Sciatic nerve (tissue), 2 donors: ENCODE data around the gene CABP5. TPM values are rescaled to one million over a fixed set of nuclear protein-coding genes. Genes with fewer than 3 reads are reported as not detected.

Experiments used
- ATAC-seq: fragments of 200-7000 bp; cut with Tn5 transposase; one replicate; pipeline ENCODE4 v1.9.1; 2020; ENCODE audit warnings: mild to moderate bottlenecking, moderate library complexity
- DNase-seq: peaks from one replicate; pipeline ENCODE4 v3.0.0-alpha.2; 2020; ENCODE audit warnings: low spot score
- intact Hi-C: fragments of 100-400 bp; cut with DNase I; formaldehyde crosslinking; loops from one replicate; pipeline ENCODE4 v1.14.2; 2022
- total RNA-seq: library from RNA; stranded (reverse); fragmentation: NEBNext Ultra II Directional; extraction: Animal tissue kit (Norgen Biotek cat#: 25700); gene quantifications from one replicate; pipeline ENCODE4 v1.2.1, GENCODE V29; 2021
- donor health status: DM: no; HTN: no; CAD: no.
- donor health status: DM: no; HTN: no; CAD: no.

The CABP5 gene
- total RNA-seq, 1 donor from 2014 or later: not detected

GRCh38 chr19:48041877-48042580, 1.9 kb downstream of the CABP5 start:
- no peak for DNase-seq
- ATAC-seq: no peak
- intact Hi-C loops: no loop called here

DNA sequence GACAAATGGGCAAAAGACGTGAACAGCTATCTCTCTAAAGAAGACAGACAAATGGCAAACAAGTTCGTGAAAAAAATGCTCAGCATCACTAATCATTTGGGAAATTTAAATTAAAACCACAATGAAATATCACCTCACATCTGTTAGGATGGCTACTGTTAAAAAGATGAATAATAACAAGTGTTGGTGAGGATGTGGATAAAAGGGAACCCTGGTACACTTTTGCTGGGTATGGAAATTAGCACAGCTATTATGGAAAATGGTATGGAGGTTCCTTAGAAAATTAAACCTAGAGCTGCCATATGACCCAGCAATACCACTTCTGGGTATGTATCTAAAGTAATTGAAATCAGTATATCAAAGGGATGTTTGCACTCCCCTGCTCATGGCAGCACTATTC, 7.1 kb downstream of the CABP5 start:
- ATAC-seq (no peak), DNase-seq (no peak)
- intact Hi-C loops: no loop called here

GRCh38 chr19:48033604-48034003, 10.3 kb downstream of the CABP5 start:
- DNase-seq (no peak), ATAC-seq (no peak)
- intact Hi-C loops: no loop called here

- intact Hi-C loops: no loop called here
- no peak for DNase-seq
- no peak for ATAC-seq
These were observed 13.8 kb downstream of the CABP5 start for GRCh38 chr19:48030073-48030472.

DNA sequence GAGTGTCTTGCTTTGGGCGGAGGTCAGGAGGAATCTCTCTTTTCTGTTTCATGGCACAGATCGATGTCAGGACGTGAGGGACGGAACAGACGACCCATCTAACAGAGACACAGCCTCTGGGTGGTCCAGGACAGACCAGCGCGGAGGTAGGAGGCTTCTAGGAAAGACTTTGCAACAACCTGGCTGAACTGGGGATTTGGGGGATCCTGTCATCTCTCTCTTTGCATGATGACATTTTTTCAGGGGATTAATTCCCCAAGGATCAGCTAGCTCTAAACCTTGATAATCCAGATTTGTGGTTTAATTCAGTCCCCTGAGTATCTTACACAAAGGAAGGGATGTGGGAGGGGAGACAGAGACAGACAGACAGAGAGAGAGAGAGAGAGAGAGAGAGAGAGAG, 14.4 kb downstream of the CABP5 start:
- ATAC-seq: no peak
- intact Hi-C loops: no loop called here
- no peak for DNase-seq

GRCh38 chr19:48025480-48025879, 18.4 kb downstream of the CABP5 start:
- intact Hi-C loops: no loop called here
- no peak for ATAC-seq
- no peak for DNase-seq

DNA sequence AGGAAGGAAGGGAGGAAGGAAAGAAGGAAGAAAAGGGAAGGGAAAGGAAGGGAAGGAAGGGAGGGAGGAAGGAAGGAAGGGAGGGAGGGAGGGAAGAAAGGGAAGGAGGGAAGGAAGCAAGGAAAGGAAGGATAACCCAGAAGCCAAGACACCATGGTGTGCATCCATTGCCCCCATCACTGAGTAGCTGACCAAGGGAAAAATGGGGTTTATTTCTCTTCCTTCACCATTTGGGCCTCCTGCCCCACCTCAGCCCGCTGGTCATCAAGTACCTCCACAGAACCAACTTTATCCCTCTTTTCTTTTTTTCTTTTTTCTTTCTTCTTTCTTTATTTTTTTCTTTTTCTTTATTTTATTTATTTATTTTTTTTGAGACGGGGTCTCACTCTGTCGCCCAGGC, 20.4 kb downstream of the CABP5 start:
- intact Hi-C loops: loop anchor here (5.0 kb wide), 1 partner anchor 1506 kb away; no protein-coding TSS in a partner anchor
- DNase-seq (no peak), ATAC-seq (no peak)

GRCh38 chr19:48023011-48023410, 20.9 kb downstream of the CABP5 start:
- ATAC-seq (no peak), DNase-seq (no peak)
- intact Hi-C loops: loop anchor here (5.0 kb wide), 1 partner anchor 1506 kb away; no protein-coding TSS in a partner anchor

- no peak for DNase-seq
- ATAC-seq: no peak
- intact Hi-C loops: loop anchor here (5.0 kb wide), 1 partner anchor 1503 kb away; no protein-coding TSS in a partner anchor
These were observed 23.2 kb downstream of the CABP5 start for GRCh38 chr19:48020686-48021085.

DNA sequence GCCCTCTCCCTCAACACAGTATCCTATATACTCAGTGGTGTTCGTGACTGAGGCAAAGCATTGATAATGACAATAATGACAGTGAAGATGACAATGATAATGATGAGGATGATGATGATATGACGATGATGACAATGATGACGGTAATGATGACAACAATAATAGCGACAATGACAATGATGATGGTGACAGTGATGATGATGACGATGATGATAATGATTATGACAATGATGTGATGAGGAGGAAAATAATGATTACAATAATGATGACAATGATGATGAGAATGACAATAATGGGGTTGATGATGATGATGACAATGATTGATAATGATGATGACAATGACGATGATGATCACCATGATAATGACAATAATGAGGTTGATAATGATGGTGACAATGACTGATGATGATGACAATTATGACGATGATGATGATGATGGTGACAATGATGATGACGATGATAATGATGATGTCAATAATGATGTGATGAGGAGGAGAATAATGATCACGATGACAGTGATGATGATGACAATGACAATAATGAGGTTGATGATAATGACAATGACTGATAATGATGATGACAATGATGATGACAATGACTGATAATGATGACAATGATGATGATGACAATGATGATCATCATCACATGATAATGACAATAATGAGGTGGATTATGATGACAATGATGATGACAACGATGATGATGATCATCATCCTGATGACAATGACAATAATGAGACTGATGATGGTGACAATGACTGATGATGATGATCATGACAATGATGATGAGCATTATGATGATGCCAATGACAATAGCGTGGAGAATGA, 32.7 kb downstream of the CABP5 start:
- intact Hi-C loops: no loop called here
- DNase-seq (no peak), ATAC-seq (no peak)

DNA sequence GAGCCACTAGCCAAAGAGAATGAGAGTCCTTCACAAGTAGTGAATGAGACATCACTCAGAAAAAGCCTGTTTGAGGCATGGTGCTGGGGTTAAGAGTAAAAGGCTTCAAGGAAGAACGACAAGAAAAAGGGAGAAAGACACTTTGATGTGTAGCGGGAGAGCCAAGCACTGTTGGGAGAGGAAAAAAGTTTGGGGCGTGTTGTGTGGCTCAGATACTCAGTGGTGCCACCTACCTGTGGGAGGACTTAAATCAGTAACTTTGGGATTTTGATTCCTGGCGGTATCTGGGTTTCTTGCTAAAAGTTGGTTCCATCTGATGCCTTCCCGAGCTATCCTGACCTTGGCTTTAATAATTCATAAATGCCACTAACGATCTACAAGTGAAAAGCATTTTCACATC, 37.1 kb downstream of the CABP5 start:
- ATAC-seq (no peak), DNase-seq (no peak)

DNA sequence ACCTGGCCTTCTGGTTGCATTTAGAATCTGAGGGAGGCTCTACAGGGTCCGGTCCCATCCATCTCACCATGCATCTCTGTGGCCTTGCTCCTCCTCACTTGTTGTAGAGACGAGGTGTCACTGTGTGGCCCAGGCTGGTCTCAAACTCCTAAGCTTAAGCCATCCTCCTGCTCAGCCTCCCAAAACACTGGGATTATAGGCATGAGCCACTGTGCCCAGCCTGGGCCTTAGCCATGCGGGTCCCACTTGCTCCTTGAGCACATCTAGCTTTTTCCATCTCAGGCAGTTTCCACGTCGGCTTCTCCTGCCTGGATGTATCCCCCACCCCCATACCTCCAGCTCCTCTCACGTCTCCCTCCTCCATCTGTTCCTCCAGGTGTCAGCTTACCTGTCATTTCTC, 39.6 kb downstream of the CABP5 start:
- DNase-seq (no peak), ATAC-seq (no peak)
- intact Hi-C loops: no loop called here

More for the DNA sequence above, 37.1 kb downstream of the CABP5 start:
- intact Hi-C loops: no loop called here

- intact Hi-C loops: no loop called here
- DNase-seq (no peak), ATAC-seq (no peak)
These were observed 43.0 kb downstream of the CABP5 start for GRCh38 chr19:48000846-48001245.

GRCh38 chr19:47998800-47999199, 45.1 kb downstream of the CABP5 start:
- ATAC-seq: no peak
- no peak for DNase-seq
- intact Hi-C loops: no loop called here

GRCh38 chr19:47996230-47996727, 47.6 kb downstream of the CABP5 start:
- no peak for ATAC-seq
- DNase-seq: no peak
- intact Hi-C loops: no loop called here

- ATAC-seq (no peak), DNase-seq (no peak)
- intact Hi-C loops: no loop called here
These were observed 49.6 kb downstream of the CABP5 start, which contains the start of gene ELSPBP1 for GRCh38 chr19:47994209-47994802. ELSPBP1 (plus strand) TSS chr19:47994632; CDS start chr19:48008668, 14,036 bp downstream.

DNA sequence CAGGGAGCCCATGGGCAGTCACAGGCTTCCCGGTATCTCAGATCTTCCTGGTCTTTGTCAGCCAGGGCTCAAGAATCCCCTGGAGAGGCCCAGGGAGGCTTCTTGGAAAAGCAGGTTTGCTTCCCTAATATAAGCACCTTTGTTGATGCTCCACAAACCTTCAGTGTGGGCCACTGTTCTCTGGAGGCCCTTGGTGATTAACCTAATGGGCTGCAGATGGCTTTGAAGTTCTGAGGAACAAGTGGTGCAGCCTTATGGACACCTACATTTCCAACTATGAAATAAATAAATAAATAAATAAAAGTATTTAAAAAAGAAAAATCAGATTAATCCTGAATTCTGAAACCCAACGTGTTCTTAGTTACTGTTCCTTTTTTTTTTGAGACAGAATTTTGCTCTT, 51.8 kb downstream of the CABP5 start, which contains the start of gene BSPH1:
BSPH1 (minus strand) TSS at position 101 of the 400 bp plus-strand sequence; CDS start at position 12, 89 bp downstream.
- DNase-seq: no peak
- intact Hi-C loops: no loop called here
- no peak for ATAC-seq

- ATAC-seq (no peak), DNase-seq (no peak)
- intact Hi-C loops: no loop called here
These were observed 52.6 kb downstream of the CABP5 start for GRCh38 chr19:47991191-47991808.
